Spleen (tissue), 11 donors: ENCODE measurements around the gene SLC4A1AP. TPM values are rescaled to one million over a fixed set of nuclear protein-coding genes. Genes with fewer than 3 reads are reported as not detected.

Experiments used
- DNase-seq: peaks from one replicate; pipeline ENCODE4 v3.0.0-alpha.2; 2020
- H3K27ac ChIP-seq, 8 donors: fragments of 200-600 bp; sonication (generic) in 7 of 8; 1 replicate in 4 of 8; 2 replicates in 4 of 8; pipeline versions ENCODE4 v1.5.0 to v1.8.0; 2016 to 2021; ENCODE audit warnings: inconsistent platforms in 4 of 8, mild to moderate bottlenecking in 4 of 8, moderate library complexity in 1 of 8
- H3K27me3 ChIP-seq, 7 donors: fragments of 200-600 bp; sonication (generic) in 6 of 7; replicated peaks in 1 of 7; 1 replicate in 4 of 7; 2 replicates in 3 of 7; pipeline versions ENCODE4 v1.5.0 to v1.8.0; 2016 to 2021; ENCODE audit warnings: inconsistent platforms in 3 of 7, mild to moderate bottlenecking in 1 of 7
- H3K36me3 ChIP-seq, 6 donors: fragments of 200-600 bp; sonication (generic) in 5 of 6; 1 replicate in 4 of 6; 2 replicates in 2 of 6; pipeline versions ENCODE4 v1.5.0 to v1.8.0; 2016 to 2021; ENCODE audit warnings: inconsistent platforms in 2 of 6
- H3K4me1 ChIP-seq, 6 donors: fragments of 200-600 bp; sonication (generic) in 5 of 6; 1 replicate in 3 of 6; 2 replicates in 3 of 6; pipeline versions ENCODE4 v1.5.0 to v1.8.0; 2016 to 2021; ENCODE audit warnings: inconsistent platforms in 3 of 6
- H3K4me3 ChIP-seq, 8 donors: fragments of 200-600 bp; sonication (generic) in 7 of 8; 1 replicate in 4 of 8; 2 replicates in 4 of 8; pipeline versions ENCODE4 v1.5.0 to v1.8.0; 2016 to 2021; ENCODE audit warnings: inconsistent platforms in 4 of 8, mild to moderate bottlenecking in 4 of 8, moderate library complexity in 2 of 8
- H3K9me3 ChIP-seq, 8 donors: fragments of 200-600 bp; sonication (generic) in 7 of 8; 1 replicate in 4 of 8; 2 replicates in 4 of 8; pipeline versions ENCODE4 v1.5.0 to v1.8.0; 2016 to 2021; ENCODE audit warnings: inconsistent platforms in 4 of 8
- POLR2A ChIP-seq, 3 donors: fragments of 450-650 bp; IDR thresholded peaks; one replicate each; pipeline ENCODE4 v1.5.1; 2017; ENCODE audit warnings: antibody characterized with exemption in 3 of 3, mild to moderate bottlenecking in 1 of 3
- POLR2AphosphoS5 ChIP-seq, 3 donors: sonication (generic); formaldehyde crosslinking; IDR thresholded peaks; one replicate each; pipeline ENCODE4 v1.5.1; 2017; ENCODE audit warnings: antibody characterized with exemption in 3 of 3
- WGBS, 5 donors: extraction: QIAGEN DNeasy Blood & Tissue Kit in 3 of 5; methylation state at CpG; one replicate each; pipeline versions ENCODE4 v1.1.5 to v1.1.7; 2013 to 2018; 5-methylcytosine and 5-hydroxymethylcytosine counted together
- intact Hi-C: fragments of 100-400 bp; cut with DNase I; formaldehyde crosslinking; loops from one replicate; pipeline ENCODE4 v1.15.0; 2023; ENCODE audit warnings: low total_unique reads
- polyA plus RNA-seq, 3 donors: library from polyadenylated mRNA; stranded (reverse); fragments of 200-250 nt; gene quantifications; one replicate each; pipeline ENCODE4 v1.2.1, GENCODE V29; 2013
- total RNA-seq, 7 donors: library from RNA; depleted of rRNA in 3 of 7; stranded (reverse); fragments of >200 nt in 3 of 7; fragmentation: NEBNext Ultra II Directional in 4 of 7; extraction: Animal tissue kit (Norgen Biotek cat#: 25700) in 4 of 7; gene quantifications; one replicate each; pipeline versions ENCODE4 v1.1.0 to v1.2.1, GENCODE V29; 2016 to 2021
- TF ChIP-seq, protein P1 (sequence below), 11 experiments: fragments of 200-600 bp in 7 of 11; fragments of 450-650 bp in 4 of 11; sonication (generic) in 4 of 11; IDR thresholded peaks in 8 of 11; conservative IDR thresholded peaks in 3 of 11; 1 replicate in 7 of 11; 2 replicates in 4 of 11; pipeline versions ENCODE4 v1.4.0 to v1.8.0; 2016 to 2021; ENCODE audit warnings: antibody characterized with exemption in 11 of 11, inconsistent platforms in 4 of 11, mild to moderate bottlenecking in 1 of 11
- donor health status: healthy with polysubstance abuse.
- donor health status: DM: no; HTN: no; CAD: no; lungs with moderate emphysema.
- donor health status: DM: no; HTN: no; CAD: no.
- donor health status: Bipolar disorder and iron deficiency.
- donor health status: healthy.
- donor health status: DM: no; HTN: no; CAD: no.
- donor health status: DM: yes; HTN: yes; CAD: no.

Gene SLC4A1AP
- total and polyA plus RNA-seq, 10 donors: 10.5 to 25.4 (median 19.1) TPM

- H3K27ac ChIP-seq: no peak overlapping the region
- no peaks in the 10 kb centered on the region for H3K9me3 ChIP-seq
- DNase-seq: no peak
- intact Hi-C loops: no loop called here
- WGBS, 5 donors: 82 to 96% (median 88%) methylated on average over 1 of the region's 1 CpG
- peaks cover 0 to 27% (median 4%) of the 10 kb centered on the region in 7 donors for H3K27me3 ChIP-seq
- H3K4me3 ChIP-seq: no peak overlapping the region
- H3K4me1 ChIP-seq: peaks cover 3 to 37% (median 15%) of the 10 kb centered on the region in 6 donors
- H3K36me3 ChIP-seq: no peaks in the 10 kb centered on the region
- no peak for TF ChIP-seq POLR2AphosphoS5 (IDR thresholded peaks at IDR 0.05)
- TF ChIP-seq POLR2A (IDR thresholded peaks at IDR 0.05): no peak
- TF ChIP-seq, protein P1, sequence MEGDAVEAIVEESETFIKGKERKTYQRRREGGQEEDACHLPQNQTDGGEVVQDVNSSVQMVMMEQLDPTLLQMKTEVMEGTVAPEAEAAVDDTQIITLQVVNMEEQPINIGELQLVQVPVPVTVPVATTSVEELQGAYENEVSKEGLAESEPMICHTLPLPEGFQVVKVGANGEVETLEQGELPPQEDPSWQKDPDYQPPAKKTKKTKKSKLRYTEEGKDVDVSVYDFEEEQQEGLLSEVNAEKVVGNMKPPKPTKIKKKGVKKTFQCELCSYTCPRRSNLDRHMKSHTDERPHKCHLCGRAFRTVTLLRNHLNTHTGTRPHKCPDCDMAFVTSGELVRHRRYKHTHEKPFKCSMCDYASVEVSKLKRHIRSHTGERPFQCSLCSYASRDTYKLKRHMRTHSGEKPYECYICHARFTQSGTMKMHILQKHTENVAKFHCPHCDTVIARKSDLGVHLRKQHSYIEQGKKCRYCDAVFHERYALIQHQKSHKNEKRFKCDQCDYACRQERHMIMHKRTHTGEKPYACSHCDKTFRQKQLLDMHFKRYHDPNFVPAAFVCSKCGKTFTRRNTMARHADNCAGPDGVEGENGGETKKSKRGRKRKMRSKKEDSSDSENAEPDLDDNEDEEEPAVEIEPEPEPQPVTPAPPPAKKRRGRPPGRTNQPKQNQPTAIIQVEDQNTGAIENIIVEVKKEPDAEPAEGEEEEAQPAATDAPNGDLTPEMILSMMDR (IDR thresholded peaks at IDR 0.05 in 8 of 11, conservative IDR thresholded peaks at IDR 0.05 in 3 of 11): no peak
These were observed 48.8 kb downstream of the SLC4A1AP start for GRCh38 chr2:27712522-27712921.

GRCh38 chr2:27713201-27713600 is 49.5 kb downstream of the SLC4A1AP start:
- Histone ChIP-seq H3K27ac (no peak overlapping the region), H3K4me1 (peaks cover 3 to 37% (median 15%) of the 10 kb centered on the region in 6 donors), H3K36me3 (no peaks in the 10 kb centered on the region), H3K9me3 (no peaks in the 10 kb centered on the region), H3K27me3 (peaks cover 0 to 27% (median 4%) of the 10 kb centered on the region in 7 donors), H3K4me3 (no peak overlapping the region)
- WGBS, 5 donors: 88 to 95% (median 93%) methylated on average over 5 of the region's 5 CpGs
- DNase-seq: no peak
- intact Hi-C loops: no loop called here
- TF ChIP-seq, protein P1 (IDR thresholded peaks at IDR 0.05 in 8 of 11, conservative IDR thresholded peaks at IDR 0.05 in 3 of 11): no peak
- no peak for TF ChIP-seq POLR2AphosphoS5 (IDR thresholded peaks at IDR 0.05)
- TF ChIP-seq POLR2A (IDR thresholded peaks at IDR 0.05): no peak

DNA sequence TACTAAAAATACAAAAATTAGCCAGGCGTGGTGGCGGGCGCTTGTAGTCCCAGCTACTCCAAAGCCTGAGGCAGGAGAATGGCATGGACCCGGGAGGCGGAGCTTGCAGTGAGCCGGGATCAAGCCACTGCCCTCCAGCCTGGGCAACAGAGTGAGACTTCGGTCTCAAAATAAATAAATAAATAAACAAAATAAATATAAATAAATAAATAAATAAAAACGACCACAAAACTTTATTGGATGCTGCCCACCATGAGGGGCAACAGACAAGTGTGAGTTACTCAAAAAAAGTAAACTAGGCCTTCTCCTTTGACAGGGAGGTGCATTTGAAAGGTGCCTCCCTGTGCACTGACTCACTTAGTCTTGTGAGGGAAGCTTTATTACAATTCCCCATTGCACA is 50.4 kb downstream of the SLC4A1AP start:
- TF ChIP-seq POLR2A (IDR thresholded peaks at IDR 0.05): no peak
- intact Hi-C loops: no loop called here
- 90 to 97% (median 95%) methylated on average over 8 of the region's 8 CpGs for WGBS, 5 donors

GRCh38 chr2:27714851-27715291 is 51.2 kb downstream of the SLC4A1AP start:
- TF ChIP-seq, protein P1 (IDR thresholded peaks at IDR 0.05 in 8 of 11, conservative IDR thresholded peaks at IDR 0.05 in 3 of 11): no peak
- TF ChIP-seq POLR2A (IDR thresholded peaks at IDR 0.05): no peak
- no peak for TF ChIP-seq POLR2AphosphoS5 (IDR thresholded peaks at IDR 0.05)
- Histone ChIP-seq H3K27me3 (peaks cover 0 to 27% (median 4%) of the 10 kb centered on the region in 7 donors), H3K27ac (peak overlapping the region in 5 of 8 donors; percentile 29 to 69 (median 66)), H3K4me3 (peak overlapping the region in 5 of 8 donors; percentile 30 to 66 (median 34)), H3K36me3 (no peaks in the 10 kb centered on the region), H3K9me3 (no peaks in the 10 kb centered on the region), H3K4me1 (peaks cover 3 to 40% (median 15%) of the 10 kb centered on the region in 6 donors)
- no peak for DNase-seq
- intact Hi-C loops: no loop called here
- WGBS, 5 donors: 75 to 81% (median 80%) methylated on average over 18 to 19 of the region's 19 CpGs

More for the DNA sequence above, 50.4 kb downstream of the SLC4A1AP start:
- no peaks in the 10 kb centered on the region for H3K9me3 ChIP-seq
- DNase-seq: no peak
- H3K27ac ChIP-seq: no peak overlapping the region
- no peak overlapping the region for H3K4me3 ChIP-seq
- H3K27me3 ChIP-seq: peaks cover 0 to 27% (median 4%) of the 10 kb centered on the region in 7 donors
- peaks cover 3 to 37% (median 15%) of the 10 kb centered on the region in 6 donors for H3K4me1 ChIP-seq
- H3K36me3 ChIP-seq: no peaks in the 10 kb centered on the region
